Kidney (tissue), 22 donors: ENCODE measurements around the gene ZDHHC11. TPM values are rescaled to one million over a fixed set of nuclear protein-coding genes. Genes with fewer than 3 reads are reported as not detected.

Experiments
- DNase-seq, 5 donors: peaks; one replicate each; pipeline ENCODE4 v3.0.0-alpha.2; 2013 to 2020
- FAIRE-seq: peaks from 2 replicates; lab custom pipeline; 2012; peaks lifted over from hg19 to GRCh38; lab: Jason Lieb, UNC
- H3K27ac ChIP-seq, 2 donors: one replicate each; pipeline ENCODE4 v1.7.0; 2013; ENCODE audit warnings: low read depth in 2 of 2, low read length in 2 of 2, inconsistent platforms in 1 of 2
- H3K27me3 ChIP-seq: one replicate; pipeline ENCODE4 v1.7.1; 2013; ENCODE audit warnings: low read length, inconsistent platforms; ENCODE audit not compliant: control insufficient read depth, insufficient read depth
- H3K36me3 ChIP-seq, 3 donors: one replicate each; pipeline versions ENCODE4 v1.7.0 to v1.7.1; 2013; ENCODE audit warnings: low read length in 3 of 3, control low read depth in 1 of 3, inconsistent platforms in 1 of 3; ENCODE audit not compliant: insufficient read depth in 3 of 3, control insufficient read depth in 2 of 3
- H3K4me1 ChIP-seq, 3 donors: one replicate each; pipeline versions ENCODE4 v1.7.0 to v1.7.1; 2013; ENCODE audit warnings: low read length in 3 of 3, inconsistent platforms in 1 of 3, low read depth in 1 of 3; ENCODE audit not compliant: control insufficient read depth in 2 of 3, insufficient read depth in 2 of 3
- H3K4me3 ChIP-seq, 3 donors: one replicate each; pipeline versions ENCODE4 v1.7.0 to v1.8.1; 2013; ENCODE audit warnings: low read length in 3 of 3, control low read depth in 1 of 3, inconsistent platforms in 1 of 3
- H3K9ac ChIP-seq, 3 donors: one replicate each; pipeline versions ENCODE4 v1.7.0 to v1.7.1; 2013; ENCODE audit warnings: low read length in 3 of 3, control low read depth in 1 of 3, inconsistent platforms in 1 of 3
- H3K9me3 ChIP-seq, 3 donors: one replicate each; pipeline versions ENCODE4 v1.7.0 to v1.7.1; 2013; ENCODE audit warnings: low read length in 3 of 3, control low read depth in 1 of 3, inconsistent platforms in 1 of 3; ENCODE audit not compliant: control insufficient read depth in 2 of 3, insufficient read depth in 1 of 3
- intact Hi-C: fragments of 100-400 bp; cut with DNase I; formaldehyde crosslinking; loops from one replicate; pipeline ENCODE4 v1.11.1; 2022
- long read RNA-seq, 10 donors: library from polyadenylated mRNA in 1 of 10; unstranded in 1 of 10; transcript quantifications; one replicate each; pipeline ENCODE4 v2.0.0 and lab custom pipeline, GENCODE V29; 2021 to 2026
- polyA plus RNA-seq: library from polyadenylated mRNA; stranded (reverse); fragments of 350-450 nt; fragmentation: Illumina TruSeq; extraction: RNeasy Lipid Tissue Mini Kit (QIAGEN cat#74804); gene quantifications from one replicate; pipeline ENCODE4 v1.2.3, GENCODE V29; 2014; ENCODE audit warnings: low read depth, low replicate concordance; ENCODE audit not compliant: insufficient read depth
- total RNA-seq: library from RNA; stranded (reverse); fragmentation: NEBNext Ultra II Directional; extraction: Animal tissue kit (Norgen Biotek cat#: 25700); gene quantifications from one replicate; pipeline ENCODE4 v1.2.1, GENCODE V29; 2021
- TF ChIP-seq, protein P1 (sequence below): IDR thresholded peaks from 3 replicates; pipeline ENCODE4 v1.5.1; 2012; ENCODE audit warnings: mild to moderate bottlenecking, moderate library complexity, borderline replicate concordance; ENCODE audit not compliant: insufficient read depth; ENCODE audit errors: extremely low read depth
- donor health status: control.
- donor health status: control.
- donor health status: control.
- donor health status: control.
- donor health status: control.
- donor health status: DM: yes; HTN: yes; CAD: no.
- donor health status: Normal renal cell carcinoma (clear cell type).

ZDHHC11 gene
- total RNA-seq (10.1 TPM), polyA plus RNA-seq (1.6 TPM)
- long read RNA-seq, donor 1 = 0 reads
- long read RNA-seq, donor 2 = 0 reads
- long read RNA-seq, donor 3 = 0 reads
- long read RNA-seq, donor 4 = 0 reads
- long read RNA-seq, donor 5 = 0 reads
- long read RNA-seq, donor 6 = 0 reads
- long read RNA-seq, donor 7, partial matches to known transcripts = 2 of 4 reads
- long read RNA-seq, donor 7, other reads (novel, unspliced or antisense) = 2 of 4 reads
- long read RNA-seq, donor 8 = 0 reads
- long read RNA-seq, donor 9 = 0 reads
- long read RNA-seq, donor 10 = 0 reads

GRCh38 chr5:850511-851006, at the start of gene ZDHHC11:
TSS of gene ZDHHC11 (minus strand) at chr5:850986. CDS start at chr5:850602, 384 bp downstream.
- no peak within 1 kb of the TSS for H3K27ac ChIP-seq
- H3K36me3 ChIP-seq = no peaks in the 10 kb centered on the region
- no peaks in the 10 kb centered on the region for H3K9me3 ChIP-seq
- no peak within 1 kb of the TSS for H3K4me3 ChIP-seq
- TF ChIP-seq, protein P1, sequence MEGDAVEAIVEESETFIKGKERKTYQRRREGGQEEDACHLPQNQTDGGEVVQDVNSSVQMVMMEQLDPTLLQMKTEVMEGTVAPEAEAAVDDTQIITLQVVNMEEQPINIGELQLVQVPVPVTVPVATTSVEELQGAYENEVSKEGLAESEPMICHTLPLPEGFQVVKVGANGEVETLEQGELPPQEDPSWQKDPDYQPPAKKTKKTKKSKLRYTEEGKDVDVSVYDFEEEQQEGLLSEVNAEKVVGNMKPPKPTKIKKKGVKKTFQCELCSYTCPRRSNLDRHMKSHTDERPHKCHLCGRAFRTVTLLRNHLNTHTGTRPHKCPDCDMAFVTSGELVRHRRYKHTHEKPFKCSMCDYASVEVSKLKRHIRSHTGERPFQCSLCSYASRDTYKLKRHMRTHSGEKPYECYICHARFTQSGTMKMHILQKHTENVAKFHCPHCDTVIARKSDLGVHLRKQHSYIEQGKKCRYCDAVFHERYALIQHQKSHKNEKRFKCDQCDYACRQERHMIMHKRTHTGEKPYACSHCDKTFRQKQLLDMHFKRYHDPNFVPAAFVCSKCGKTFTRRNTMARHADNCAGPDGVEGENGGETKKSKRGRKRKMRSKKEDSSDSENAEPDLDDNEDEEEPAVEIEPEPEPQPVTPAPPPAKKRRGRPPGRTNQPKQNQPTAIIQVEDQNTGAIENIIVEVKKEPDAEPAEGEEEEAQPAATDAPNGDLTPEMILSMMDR = no peak
- no peak within 1 kb of the TSS for H3K9ac ChIP-seq
- peaks cover 2% of the 10 kb centered on the region for H3K27me3 ChIP-seq
- intact Hi-C loops = no loop called here
- H3K4me1 ChIP-seq = peaks cover 0 to 3% (median 0%) of the 10 kb centered on the region in 3 donors
- DNase-seq = peak in 3 of 5 donors; percentile 50 to 82 (median 76)
- FAIRE-seq = no peak

GRCh38 chr5:893711-894110, 42.9 kb upstream of the ZDHHC11 start:
- no peaks in the 10 kb centered on the region for H3K9me3 ChIP-seq
- H3K36me3 ChIP-seq = peaks cover 1 to 24% (median 8%) of the 10 kb centered on the region in 3 donors
- peaks cover 0 to 20% (median 4%) of the 10 kb centered on the region in 3 donors for H3K4me1 ChIP-seq
- intact Hi-C loops = no loop called here
- H3K27ac ChIP-seq = no peak overlapping the region
- no peaks in the 10 kb centered on the region for H3K27me3 ChIP-seq
- FAIRE-seq (no peak), DNase-seq (no peak)
- H3K9ac ChIP-seq = no peak overlapping the region
- TF ChIP-seq, protein P1 = no peak
- H3K4me3 ChIP-seq = no peak overlapping the region

DNA sequence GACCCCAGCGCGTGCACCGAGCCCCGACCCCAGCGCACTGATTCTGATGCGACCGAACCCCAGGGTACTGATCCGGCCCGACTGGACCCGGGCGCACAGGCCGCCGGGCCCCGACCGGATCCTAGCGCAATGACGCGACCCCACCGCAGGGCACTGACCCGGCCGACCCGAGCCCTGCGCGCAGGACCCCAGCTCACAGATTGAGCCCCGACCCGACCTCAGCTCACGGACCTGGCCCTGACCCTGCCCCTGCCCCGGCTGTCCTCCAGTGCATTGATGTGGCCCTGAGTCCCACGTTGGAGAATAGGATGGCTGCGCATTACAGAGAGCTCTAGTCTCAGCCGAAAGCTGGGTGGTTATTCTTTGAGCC, 42.3 kb upstream of the ZDHHC11 start:
- H3K36me3 ChIP-seq = peaks cover 5 to 28% (median 10%) of the 10 kb centered on the region in 3 donors
- intact Hi-C loops = no loop called here
- no peak overlapping the region for H3K27ac ChIP-seq
- H3K27me3 ChIP-seq = no peaks in the 10 kb centered on the region
- peak overlapping the region; percentile 46 to 83 (median 58) for H3K4me3 ChIP-seq
- TF ChIP-seq, protein P1 = no peak
- DNase-seq (no peak), FAIRE-seq (no peak)
- no peak overlapping the region for H3K9ac ChIP-seq
- no peaks in the 10 kb centered on the region for H3K9me3 ChIP-seq
- H3K4me1 ChIP-seq = peaks cover 0 to 20% (median 4%) of the 10 kb centered on the region in 3 donors
